OCI-LY7 (cell line): Measurements from ENCODE around the gene SLC29A2. TPM values are rescaled to one million over a fixed set of nuclear protein-coding genes. Genes with fewer than 3 reads are reported as not detected.

Experiments used
- BruUV-seq: library from RNA; stranded (reverse); fragments of 400-500 nt; replicated peaks from 2 replicates; lab custom pipeline; 2021; lab: Mats Ljungman, UMichigan
- CTCF ChIA-PET: fragments of 300-600 bp; sonication (Branson Sonifier 250); formaldehyde crosslinking; loops from one replicate; lab custom pipeline; 2022; ENCODE audit warnings: antibody characterized with exemption; ENCODE audit not compliant: unreplicated experiment; lab: Charles Lee
- POLR2A ChIA-PET: fragments of 300-600 bp; sonication (Branson Sonifier 250); formaldehyde crosslinking; loops from one replicate; lab custom pipeline; 2022; ENCODE audit warnings: antibody characterized with exemption; lab: Charles Lee
- DNase-seq: peaks from one replicate; pipeline ENCODE4 v3.0.0-alpha.2; 2015; ENCODE audit warnings: low spot score
- H2AFZ ChIP-seq: fragments of 200-600 bp; sonication (generic), shearing (Covaris generic); 2 replicates; pipeline ENCODE4 v1.6.1; 2014; ENCODE audit warnings: mild to moderate bottlenecking, antibody characterized with exemption, low read length, moderate library complexity
- H3K27ac ChIP-seq: fragments of 200-600 bp; sonication (generic); 2 replicates; pipeline ENCODE4 v1.5.1; 2014; ENCODE audit warnings: mixed run types, low read depth, mild to moderate bottlenecking, moderate library complexity, low read length, inconsistent platforms; ENCODE audit not compliant: poor library complexity, severe bottlenecking
- H3K36me3 ChIP-seq: fragments of 200-600 bp; sonication (generic); 2 replicates; pipeline ENCODE4 v1.6.1; 2014; ENCODE audit warnings: mild to moderate bottlenecking, antibody characterized with exemption, low read length, moderate library complexity, mixed read lengths; ENCODE audit not compliant: insufficient read depth
- H3K4me1 ChIP-seq: fragments of 200-600 bp; sonication (generic); 2 replicates; pipeline ENCODE4 v1.5.1; 2014; ENCODE audit warnings: mild to moderate bottlenecking, low read length; ENCODE audit not compliant: insufficient read depth, poor library complexity, severe bottlenecking
- H3K4me2 ChIP-seq: fragments of 200-600 bp; sonication (generic); 2 replicates; pipeline ENCODE4 v1.6.1; 2014; ENCODE audit warnings: mild to moderate bottlenecking, low read length
- H3K4me3 ChIP-seq: fragments of 200-600 bp; sonication (generic); 2 replicates; pipeline ENCODE4 v1.5.1; 2014; ENCODE audit warnings: mild to moderate bottlenecking, low read depth, low read length; ENCODE audit not compliant: poor library complexity, severe bottlenecking
- H3K79me2 ChIP-seq: fragments of 200-600 bp; sonication (generic); 2 replicates; pipeline ENCODE4 v1.6.1; 2016; ENCODE audit warnings: low read depth, mild to moderate bottlenecking, low read length, moderate library complexity, mixed read lengths; ENCODE audit not compliant: insufficient read depth
- H3K9me2 ChIP-seq: fragments of 200-600 bp; sonication (generic); 2 replicates; pipeline ENCODE4 v1.6.1; 2016; ENCODE audit warnings: mild to moderate bottlenecking, low read length, mixed read lengths; ENCODE audit not compliant: insufficient read depth
- H3K9me3 ChIP-seq: fragments of 200-600 bp; sonication (generic); 2 replicates; pipeline ENCODE4 v1.6.1; 2014; ENCODE audit warnings: mild to moderate bottlenecking, mixed run types, low read length, mixed read lengths
- H4K20me1 ChIP-seq: fragments of 200-600 bp; sonication (generic); 2 replicates; pipeline ENCODE4 v1.6.1; 2014; ENCODE audit warnings: mild to moderate bottlenecking, antibody characterized with exemption, low read length, moderate library complexity, mixed read lengths; ENCODE audit not compliant: insufficient read depth
- CTCF ChIP-seq: fragments of 200-600 bp; sonication (generic); conservative IDR thresholded peaks from 2 replicates; pipeline ENCODE4 v1.5.1; 2014; ENCODE audit warnings: mild to moderate bottlenecking, antibody characterized with exemption, low read length, moderate library complexity, mixed read lengths
- EZH2phosphoT487 ChIP-seq: fragments of 200-600 bp; sonication (generic); IDR thresholded peaks from 2 replicates; pipeline ENCODE4 v1.6.1; 2018; ENCODE audit warnings: low read depth, borderline replicate concordance, mild to moderate bottlenecking, mixed run types, antibody characterized with exemption, low read length, moderate library complexity, mixed read lengths
- intact Hi-C: fragments of 100-400 bp; cut with micrococcal nuclease; formaldehyde crosslinking; loops from one replicate; pipeline ENCODE4 v1.10.0; 2022; ENCODE audit not compliant: unreplicated experiment
- total RNA-seq, 2 experiments: library from RNA; depleted of rRNA in 1 of 2; stranded (reverse); fragments of >200 nt in 1 of 2; shearing (Covaris generic) in 1 of 2; gene quantifications; 2 replicates each; pipeline ENCODE4 v1.2.3, GENCODE V29; 2014 to 2022

SLC29A2 gene
- total RNA-seq, 2 experiments from 2014 or later = 33.6 to 56.4 TPM

- H4K20me1 ChIP-seq = peaks cover 4% of the 10 kb centered on the region; the same call in 1 of the 2 replicates
- H3K36me3 ChIP-seq = peaks cover 51% of the 10 kb centered on the region
- TF ChIP-seq CTCF (no peak), EZH2phosphoT487 (no peak)
- no peak overlapping the region for H2AFZ ChIP-seq
- no peak overlapping the region for H3K4me2 ChIP-seq
- peaks cover 31% of the 10 kb centered on the region for H3K4me1 ChIP-seq
- H3K79me2 ChIP-seq = peaks cover 15% of the 10 kb centered on the region
- ChIA-PET POLR2A (no interaction called here), CTCF (no interaction called here)
- no peak overlapping the region for H3K27ac ChIP-seq
- no peaks in the 10 kb centered on the region for H3K9me2 ChIP-seq
- no peak overlapping the region for H3K4me3 ChIP-seq
- intact Hi-C loops = no loop called here
- DNase-seq = no peak
- H3K9me3 ChIP-seq = no peaks in the 10 kb centered on the region
- no TSS peak for BruUV-seq
These were observed 30.7 kb downstream of the SLC29A2 start for GRCh38 chr11:66340596-66341501.

- Histone ChIP-seq H3K36me3 (peaks cover 51% of the 10 kb centered on the region), H3K27ac (no peak overlapping the region), H3K4me3 (no peak overlapping the region), H3K4me2 (no peak overlapping the region), H3K9me2 (no peaks in the 10 kb centered on the region), H4K20me1 (peaks cover 4% of the 10 kb centered on the region; the same call in 1 of the 2 replicates), H3K9me3 (no peaks in the 10 kb centered on the region), H3K4me1 (peaks cover 24% of the 10 kb centered on the region), H3K79me2 (peaks cover 15% of the 10 kb centered on the region), H2AFZ (no peak overlapping the region)
- intact Hi-C loops = no loop called here
- ChIA-PET CTCF (no interaction called here), POLR2A (no interaction called here)
- BruUV-seq = no TSS peak
- no peak for DNase-seq
- TF ChIP-seq EZH2phosphoT487 (no peak), CTCF (no peak)
These were observed 31.7 kb downstream of the SLC29A2 start for GRCh38 chr11:66339686-66340483.
